Stimulated activated CD4-positive, alpha-beta T cell treated with anti-CD3 and anti-CD28 coated beads, Interleukin-1b, Interleukin-23, amount 100 ng/mL, for 1 hour (primary cell): ENCODE measurements around the gene CHST11.
A peak's percentile ranks its signal among the peaks of the same experiment; 100 is the strongest.

ENCODE experiments used
- DNase-seq, 2 donors: peaks; one replicate each; pipeline ENCODE4 v3.0.0-alpha.2; 2020; ENCODE audit warnings: low read depth in 2 of 2

Gene CHST11

DNA sequence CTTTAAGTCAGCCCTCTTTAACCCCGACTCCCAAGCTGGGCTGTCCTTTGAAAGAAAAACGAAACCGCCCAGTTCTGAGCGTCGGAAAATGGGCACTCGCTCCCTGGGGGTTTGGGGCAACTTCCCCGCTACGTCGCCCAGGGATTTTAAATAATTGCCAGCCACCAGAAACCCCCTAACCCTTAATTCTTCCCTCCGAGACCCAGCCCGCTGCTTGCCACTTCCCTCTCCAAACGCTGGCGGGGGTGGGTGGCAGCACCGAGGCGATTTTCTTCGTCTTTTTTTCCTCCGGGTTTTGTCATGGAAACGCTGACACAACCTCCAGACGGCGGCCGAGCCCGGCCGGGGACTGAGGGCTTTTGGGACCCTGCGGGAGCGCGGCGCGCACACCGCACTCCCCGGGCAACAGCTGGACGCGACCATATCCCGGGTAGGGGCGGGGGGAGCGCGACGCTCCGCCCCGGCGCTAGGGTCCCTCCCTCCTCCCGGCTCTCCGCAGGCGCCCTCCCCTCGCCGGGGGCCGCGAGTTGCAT is at the start of gene CHST11:
CHST11 (plus strand) TSS at position 532 of the 533 bp plus-strand sequence.
- peak; percentile 49 to 51 for DNase-seq

DNA sequence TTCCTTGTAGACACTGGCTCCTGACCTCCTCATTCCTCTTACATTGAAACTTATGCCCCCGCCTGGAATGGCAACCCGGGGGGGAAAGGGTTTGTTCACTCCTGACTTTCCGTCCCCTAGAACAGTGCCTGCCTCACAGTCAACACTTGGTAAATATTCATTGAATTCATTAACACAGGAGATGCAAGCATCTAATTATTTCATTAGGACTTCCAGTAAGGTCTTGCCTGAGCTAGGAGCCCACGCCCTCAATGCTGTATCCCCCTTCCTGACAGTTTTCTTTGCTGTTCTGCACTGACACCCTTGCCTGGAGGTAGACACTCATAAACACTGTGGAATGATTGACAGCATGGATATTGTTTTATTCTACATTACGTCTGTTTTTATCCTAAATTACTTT is 49.3 kb upstream of the CHST11 start:
- no peak for DNase-seq

DNA sequence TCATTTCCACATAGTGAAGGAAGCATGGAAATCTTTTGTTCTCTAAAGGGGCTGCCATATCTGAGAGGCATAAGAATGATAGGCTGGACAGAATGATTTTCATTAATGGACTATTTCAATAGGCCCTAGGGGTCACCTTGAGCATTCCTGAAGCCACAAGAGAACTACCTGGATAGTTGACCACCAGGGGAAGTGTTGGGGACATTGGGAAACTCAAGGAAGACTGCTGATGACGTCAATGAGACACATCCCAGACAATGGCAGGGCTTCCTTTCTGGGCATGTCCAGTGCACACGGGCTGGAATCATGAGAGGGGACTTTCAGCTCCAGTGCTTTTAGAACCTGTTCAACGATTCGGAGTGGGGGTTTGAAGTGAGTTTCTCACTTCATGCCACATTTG is 48.8 kb upstream of the CHST11 start:
- DNase-seq = no peak

DNA sequence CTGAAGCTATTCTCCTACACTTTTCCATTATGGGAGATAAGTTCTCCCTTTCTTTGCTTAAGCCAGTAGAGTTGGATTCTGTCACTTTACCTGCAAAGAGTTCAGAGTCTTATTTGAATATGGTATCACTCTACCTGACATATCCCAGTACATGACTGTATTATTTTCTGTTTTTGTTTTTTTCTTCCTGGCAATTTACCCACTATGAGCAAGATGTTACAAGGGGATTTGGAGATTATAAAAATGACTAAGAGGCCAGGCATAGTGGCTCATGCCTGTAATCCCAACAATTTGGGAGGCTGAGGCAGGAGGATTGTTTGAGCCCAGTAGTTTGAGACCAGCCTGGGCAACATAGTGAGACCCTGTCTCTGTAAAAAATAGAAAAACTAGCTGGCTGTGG is 46.4 kb upstream of the CHST11 start:
- DNase-seq = no peak

DNA sequence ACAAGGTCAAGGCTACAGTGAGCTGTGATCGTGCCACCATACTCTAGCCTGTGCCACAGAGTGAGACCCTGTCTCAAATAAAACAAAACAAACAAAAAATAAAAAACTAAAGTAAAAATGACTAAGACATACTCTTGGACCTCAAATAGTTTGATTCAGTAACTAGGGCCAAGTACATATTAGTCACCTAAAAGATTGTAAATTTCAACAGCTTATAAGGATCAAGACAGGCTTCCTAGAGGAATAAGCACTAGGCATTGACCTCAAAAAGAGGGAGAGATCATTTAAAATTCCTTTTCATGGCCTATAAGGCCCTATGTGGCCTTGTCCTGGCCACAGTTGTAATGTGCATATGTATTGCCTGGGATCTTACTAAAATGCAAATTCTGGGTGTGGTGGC is 46.0 kb upstream of the CHST11 start:
- no peak for DNase-seq

DNA sequence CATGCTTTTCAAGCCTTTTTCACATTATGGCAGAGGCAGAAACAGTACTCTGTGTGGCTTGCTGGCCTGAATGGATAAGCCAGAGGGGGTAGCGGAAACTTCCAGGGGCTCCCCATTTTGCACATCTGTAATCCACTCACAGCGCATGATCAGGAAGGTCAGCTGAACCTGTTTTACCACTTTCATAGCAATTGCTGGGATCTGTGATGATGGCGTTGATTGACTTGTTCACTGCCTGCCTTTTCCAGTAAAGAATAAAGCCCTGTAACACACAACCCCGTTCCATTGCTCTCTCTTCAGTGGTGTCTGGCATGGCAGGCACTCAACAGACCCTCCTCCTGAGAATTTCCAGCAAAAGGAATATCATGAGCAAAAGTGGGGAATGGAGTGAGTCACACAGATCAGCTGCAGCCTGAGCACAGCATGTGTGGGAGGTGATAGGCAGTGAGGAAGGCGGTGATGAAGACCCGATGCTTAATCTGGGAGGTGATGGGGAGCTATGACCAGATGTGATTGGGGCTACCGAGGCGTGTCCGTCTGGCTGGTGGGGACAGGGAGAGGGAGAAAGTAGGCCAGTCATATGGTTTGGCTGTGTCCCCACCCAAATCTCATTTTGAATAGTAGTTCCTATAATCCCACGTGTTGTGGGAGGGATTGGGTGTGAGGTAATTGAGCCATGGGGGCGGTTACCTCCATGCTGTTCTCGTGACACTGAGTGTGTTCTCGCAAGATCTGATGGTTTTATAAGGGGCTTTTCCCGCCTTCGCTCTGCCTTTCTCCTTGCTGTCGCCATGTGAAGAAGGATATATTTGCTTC is 44.7 kb upstream of the CHST11 start:
- DNase-seq = no peak

DNA sequence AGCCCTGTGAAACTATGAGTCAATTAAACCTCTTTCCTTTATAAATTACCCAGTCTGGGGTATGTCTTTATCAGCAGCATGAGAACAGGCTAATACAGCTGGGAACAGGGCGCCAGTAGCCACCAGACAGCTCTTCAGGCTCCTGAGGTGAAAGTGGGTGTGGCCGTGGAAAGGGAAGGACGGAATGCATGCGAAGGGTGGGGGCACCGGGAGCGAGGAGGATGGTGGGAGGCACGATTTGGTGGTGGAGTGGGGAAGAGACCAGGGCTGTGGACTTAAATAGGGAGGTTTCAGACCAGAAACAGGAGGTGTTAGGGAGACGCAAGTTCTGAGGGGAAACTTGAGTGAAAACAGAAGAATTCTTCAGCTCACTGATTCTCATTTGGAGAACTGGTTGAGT is 44.1 kb upstream of the CHST11 start:
- DNase-seq = no peak

DNA sequence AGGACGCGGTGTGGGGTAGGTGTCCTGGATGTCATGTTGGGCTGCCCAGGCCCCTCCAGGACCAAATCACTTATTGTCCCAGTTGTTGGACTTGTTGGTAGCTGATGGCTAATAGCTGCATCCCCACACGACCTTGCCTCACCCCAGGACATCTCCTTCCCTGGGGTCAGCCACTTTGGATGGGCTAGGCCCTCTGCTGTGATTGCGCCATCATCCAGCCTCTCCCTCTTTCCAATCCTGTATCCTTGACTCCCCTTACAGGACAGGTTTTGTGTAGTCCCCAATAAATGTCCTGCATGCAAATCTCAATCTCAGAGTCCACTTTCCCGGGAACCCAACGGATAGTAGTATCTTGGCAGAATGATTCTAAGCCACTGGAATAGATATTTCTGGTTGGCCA is 43.4 kb upstream of the CHST11 start:
- DNase-seq = no peak

DNA sequence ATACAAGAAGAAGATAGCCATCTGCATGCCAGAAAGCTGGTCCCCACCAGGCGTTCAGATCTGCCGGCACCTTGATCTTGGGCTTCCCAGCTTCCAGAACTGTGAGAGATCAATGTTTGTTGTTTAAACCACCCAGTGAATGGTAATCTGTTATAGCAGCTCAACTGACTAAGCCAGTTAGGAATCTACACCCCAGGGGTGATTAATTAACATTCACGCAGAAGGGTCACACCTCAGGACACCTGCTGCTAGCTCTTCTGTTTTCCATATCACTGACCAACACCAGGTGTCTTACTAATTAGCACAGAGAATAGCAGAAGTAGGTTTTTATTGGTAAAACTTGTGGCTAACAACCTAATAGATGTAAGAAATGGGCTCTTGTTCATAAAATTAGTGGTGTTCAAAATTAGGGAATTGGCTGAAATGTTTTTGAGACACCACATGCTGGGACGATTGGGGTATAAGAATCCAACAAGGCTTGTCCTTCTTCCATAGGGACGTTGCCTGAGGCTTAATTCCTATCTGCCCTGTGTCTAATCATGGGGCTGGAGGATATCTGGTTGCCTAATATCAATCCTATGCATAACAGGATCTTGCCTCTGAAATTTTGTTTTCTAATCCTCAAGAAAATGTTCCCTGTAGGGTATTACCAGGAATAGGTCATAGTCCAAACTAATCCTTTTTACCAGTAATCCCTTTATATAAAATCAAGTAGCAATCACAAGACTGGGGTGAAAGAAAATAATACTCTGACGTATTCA is 42.0 kb upstream of the CHST11 start:
- DNase-seq = no peak

DNA sequence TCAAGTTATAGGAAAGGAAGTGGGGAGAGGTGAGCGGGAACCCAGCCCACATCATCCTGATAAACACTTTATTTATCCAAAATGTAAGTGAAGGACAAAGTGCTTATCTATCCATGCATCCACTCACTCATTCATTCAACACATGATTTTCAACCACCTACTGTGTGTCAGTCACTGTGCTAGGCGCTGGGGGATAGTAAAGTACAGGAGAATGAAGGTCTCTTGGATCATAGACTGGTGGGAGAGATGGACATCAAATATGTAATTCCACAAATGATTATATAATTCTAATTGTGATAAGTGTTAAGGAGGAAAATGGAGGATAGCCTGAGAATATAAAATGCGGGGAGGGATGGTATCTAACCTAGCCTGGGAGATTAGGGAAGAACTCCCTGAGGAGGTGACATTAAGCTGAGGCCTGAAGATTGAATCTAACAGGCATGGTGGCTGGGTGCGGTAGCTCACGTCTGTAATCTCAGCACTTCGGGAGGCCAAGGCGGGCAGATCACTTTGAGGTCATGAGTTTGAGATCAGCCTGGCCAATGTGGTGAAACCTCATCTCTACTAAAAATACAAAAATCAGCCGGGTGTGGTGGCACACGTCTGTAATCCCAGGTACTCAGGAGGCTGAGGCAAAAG is 41.3 kb upstream of the CHST11 start:
- no peak for DNase-seq

DNA sequence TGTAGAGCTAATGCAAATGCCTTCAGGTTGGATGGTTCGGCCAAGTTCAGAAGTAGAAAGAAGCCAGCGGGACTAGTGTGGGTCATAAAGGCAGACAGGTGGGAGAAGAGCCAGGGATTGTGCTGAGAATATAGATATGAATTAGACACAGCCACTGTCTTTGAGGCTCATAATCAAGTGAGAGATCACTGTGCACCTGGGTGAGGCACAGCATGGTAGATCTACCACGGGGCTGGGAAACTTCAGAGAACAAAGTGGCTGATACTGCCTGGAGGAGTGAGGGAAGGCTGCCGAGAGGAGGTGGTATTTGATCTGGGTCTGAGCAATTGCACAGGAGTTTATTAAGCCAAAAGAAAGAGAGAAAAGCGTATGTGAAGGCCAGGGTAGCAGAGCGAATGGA is 40.6 kb upstream of the CHST11 start:
- DNase-seq = no peak

DNA sequence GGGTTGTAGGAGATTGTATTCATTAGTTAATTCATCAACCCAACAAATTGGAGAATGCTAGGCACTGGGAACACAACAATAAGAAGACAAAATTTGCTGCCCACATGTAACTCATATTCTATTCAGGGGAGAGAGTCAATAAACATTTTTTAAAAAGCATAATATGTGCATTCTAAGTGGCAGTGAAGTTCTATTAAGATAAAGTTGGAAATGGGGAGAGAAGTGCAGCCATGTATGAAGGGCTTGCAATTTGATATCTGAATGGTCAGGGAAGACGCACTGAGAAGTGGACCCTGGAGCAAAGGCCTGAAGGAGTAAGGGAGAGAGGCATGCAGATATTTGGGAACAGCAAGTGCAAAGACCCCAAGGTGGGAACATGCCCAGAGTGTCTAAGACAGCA is 40.2 kb upstream of the CHST11 start:
- DNase-seq = no peak

DNA sequence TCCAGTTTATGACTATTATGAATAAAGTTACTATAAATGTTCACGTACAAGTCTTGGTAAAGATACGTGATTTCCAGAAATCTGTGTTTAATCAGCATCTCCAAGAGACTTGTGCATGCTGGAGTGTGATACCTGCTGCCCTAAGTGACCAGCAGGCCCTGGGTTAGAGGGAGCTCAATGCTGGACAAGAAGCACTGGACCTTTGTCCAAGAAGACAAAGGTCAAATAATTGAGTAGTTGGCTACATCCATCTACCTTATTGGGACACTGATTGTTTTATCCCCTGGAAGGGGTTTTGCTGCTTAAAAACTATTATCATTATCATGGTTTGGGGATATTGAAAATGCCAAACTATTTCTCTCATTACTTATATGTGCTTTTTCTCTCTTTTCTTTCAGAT is 37.0 kb upstream of the CHST11 start:
- DNase-seq = no peak

DNA sequence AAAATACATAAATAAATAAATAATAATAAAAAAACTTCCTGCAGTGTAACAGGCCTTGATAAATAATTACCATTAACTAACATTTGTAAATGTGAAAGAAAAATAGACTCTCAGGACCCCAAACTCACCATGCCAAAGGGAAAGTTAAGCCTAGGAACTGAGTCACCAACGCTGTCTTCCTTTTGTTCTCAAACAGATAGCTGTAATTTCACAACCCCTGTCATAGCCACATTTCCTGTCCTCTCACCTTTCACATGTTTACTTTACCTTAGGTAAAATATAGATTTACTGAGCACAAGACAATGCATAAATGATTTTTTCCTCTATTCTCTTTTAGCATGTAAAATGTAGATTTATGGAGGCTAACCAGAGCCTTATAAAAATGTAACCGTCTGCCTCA is 35.9 kb upstream of the CHST11 start:
- no peak for DNase-seq

DNA sequence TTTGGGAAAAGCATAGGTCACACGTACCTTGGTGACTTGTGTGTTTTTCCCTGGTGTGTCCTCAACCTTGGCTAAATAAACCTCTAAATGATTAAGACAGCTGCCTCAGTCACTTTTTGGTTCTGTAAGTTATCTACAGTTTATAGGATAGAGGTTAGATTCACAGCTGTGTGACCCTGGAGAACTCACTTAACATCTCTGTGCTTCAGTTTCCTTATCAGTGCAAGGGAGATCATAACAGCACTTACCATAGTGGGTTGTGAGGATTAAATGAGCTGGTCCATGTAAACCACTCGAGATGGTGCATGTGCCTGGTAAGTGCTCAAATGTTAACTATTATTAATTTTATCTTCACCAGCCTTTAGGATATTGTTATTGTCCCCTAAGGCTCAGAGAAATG is 35.4 kb upstream of the CHST11 start:
- DNase-seq = no peak

DNA sequence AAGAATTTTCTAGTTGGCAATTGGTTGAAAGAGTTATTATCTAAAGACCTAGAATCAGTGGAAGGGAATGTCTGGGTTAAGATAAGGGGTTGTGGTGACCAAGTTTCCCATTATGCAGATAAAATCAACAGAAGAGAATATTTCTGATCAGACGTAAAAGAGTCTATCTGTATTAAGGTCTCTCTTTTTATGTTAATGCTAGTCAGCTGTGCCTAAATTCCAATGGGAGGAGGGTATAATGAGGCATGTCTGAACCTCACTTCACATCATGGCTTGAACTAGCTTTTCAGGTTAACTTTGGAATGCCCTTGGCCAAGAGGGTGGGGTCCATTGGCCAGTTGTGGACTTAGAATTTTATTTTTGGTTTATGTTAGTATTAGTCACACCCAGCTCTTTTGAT is 34.3 kb upstream of the CHST11 start:
- DNase-seq = no peak

DNA sequence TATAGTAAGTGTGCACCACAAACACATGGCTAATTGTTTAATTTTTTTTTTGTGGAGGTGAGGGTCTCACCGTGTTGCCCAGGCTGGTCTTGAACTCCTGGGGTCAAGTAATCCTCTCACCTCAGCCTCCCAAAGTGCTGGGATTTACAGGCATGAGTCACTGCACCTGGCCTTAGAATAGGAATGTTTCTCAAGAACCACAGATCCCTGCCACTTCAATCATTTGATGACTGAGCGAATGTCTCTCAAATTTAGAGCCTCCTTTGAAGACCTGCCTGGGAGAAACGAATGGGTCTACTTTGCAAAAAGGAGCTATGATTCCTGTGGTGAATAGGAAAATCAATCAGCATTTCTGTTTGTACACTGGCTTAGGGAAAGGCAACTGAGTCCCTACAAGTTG is 33.5 kb upstream of the CHST11 start:
- DNase-seq = no peak

DNA sequence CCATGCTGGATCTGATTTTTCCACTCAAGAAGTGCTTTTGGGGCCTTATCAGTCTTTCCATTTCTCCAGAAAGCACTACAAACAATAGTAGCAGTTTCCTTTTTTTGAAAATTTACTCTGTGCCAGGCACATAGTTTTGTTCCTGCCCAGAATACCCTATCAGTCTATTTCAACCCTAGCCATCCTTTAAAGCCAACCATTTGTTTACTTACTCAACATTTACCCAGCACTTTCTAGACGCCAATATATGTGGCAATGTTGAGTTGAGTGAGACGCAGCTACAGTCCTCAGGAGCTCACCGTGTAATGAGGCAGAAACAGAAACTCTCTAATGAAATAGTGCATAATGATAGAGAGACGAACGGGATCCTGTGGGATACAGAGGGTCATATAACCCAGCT is 32.9 kb upstream of the CHST11 start:
- DNase-seq = no peak

DNA sequence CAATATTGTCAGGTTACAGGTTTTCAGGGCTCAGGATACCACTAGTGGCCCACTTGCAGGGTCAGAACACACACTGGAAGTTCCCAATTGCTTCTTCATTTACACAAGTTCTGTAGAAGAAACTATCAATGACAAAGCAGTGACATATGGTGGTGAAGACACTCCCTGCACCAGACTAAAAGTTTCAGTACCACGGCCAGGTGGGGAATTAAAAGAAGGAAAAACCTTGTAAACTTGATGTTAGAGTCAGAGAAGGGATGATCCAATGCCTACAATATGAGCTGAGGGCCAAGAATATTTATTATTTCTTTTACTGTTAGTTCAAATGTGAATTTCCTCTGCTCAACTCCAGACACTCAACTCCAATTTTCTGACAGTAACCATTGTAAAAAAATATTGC is 31.8 kb upstream of the CHST11 start:
- DNase-seq = no peak

DNA sequence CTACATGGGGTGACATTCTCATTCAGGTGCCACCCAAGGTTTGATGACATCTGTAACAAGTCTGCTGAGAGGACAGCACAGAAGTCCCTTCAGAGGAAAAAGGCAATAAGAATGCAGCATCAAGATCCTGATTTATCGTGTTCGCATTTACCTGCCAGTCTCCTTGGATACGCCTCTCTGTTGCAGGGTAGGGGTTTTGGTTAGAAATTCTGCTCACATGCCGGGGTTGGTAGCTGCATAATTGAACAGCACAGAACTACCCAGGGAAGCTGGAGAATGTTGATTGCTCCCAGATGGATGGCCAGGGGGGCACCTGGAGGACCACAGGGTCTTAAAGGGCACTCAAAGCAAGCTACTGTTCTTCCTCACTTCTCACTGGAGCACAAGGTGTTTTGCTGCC is 31.1 kb upstream of the CHST11 start:
- no peak for DNase-seq

DNA sequence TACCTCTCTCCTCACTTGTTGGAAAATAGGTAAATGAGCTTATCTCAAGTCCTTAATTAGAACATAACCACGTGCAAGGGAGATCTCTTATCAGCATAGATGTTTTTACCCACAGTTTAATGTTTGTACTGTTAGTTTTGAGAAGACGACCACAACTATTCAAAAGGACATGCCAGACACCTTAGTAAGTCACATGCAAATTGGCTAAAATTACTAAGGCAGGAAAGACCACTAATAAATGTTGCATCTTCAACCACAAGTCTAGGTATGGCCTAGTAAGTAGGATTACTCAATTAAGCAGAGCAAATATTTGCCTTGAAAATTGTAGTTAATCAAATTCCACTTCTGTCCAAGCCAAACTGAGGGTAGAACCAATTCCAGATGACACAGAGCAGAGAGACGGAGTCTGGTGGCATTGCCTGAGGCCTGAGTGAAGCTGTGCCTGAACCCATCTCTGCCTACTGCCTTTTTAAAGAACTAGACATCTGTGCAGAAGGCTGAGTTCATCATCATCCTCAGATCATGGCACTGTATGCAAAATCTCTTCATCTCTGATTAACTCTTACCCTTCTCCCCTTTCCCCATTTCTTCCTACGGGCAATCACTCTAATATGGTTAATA is 29.7 kb upstream of the CHST11 start:
- no peak for DNase-seq

DNA sequence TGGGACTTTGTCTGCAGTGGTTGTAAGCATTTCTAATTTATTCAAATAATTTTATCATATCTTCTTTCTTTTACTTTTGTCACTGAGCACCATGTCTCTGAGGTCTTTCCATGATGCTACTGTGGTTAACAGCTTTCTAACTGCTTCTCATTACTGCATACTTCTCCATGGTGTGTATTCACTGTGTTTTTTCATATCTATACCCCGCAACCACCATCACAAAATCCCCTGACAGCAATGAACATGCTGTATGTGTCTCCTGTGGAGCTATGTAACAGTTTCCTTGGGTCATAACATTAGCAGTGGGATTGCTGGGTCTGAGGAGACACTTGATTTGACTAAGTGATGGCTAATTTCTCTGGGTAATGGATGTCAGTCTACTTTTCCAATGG is 29.2 kb upstream of the CHST11 start:
- DNase-seq = no peak
